GM12878 (cell line): ENCODE results near the gene NEMF. TPM values are rescaled to one million over a fixed set of nuclear protein-coding genes. Genes with fewer than 3 reads are reported as not detected.
A peak's percentile ranks its signal among the peaks of the same experiment; 100 is the strongest.

Experiments used
- ATAC-seq: fragments of 200-7000 bp; cut with Tn5 transposase; 3 replicates; pipeline ENCODE4 v1.9.1; 2020; ENCODE audit warnings: mild to moderate bottlenecking, moderate library complexity
- BruUV-seq: library from RNA; stranded (reverse); fragments of 400-500 nt; replicated peaks from 2 replicates; lab custom pipeline; 2021; lab: Mats Ljungman, UMichigan
- CTCF ChIA-PET: fragments of 300-600 bp; sonication (Branson Sonifier 250); formaldehyde crosslinking; extraction: SDS; loops from one replicate; lab custom pipeline; 2021; ENCODE audit warnings: inconsistent platforms; lab: Yijun Ruan, JAX
- POLR2A ChIA-PET: fragments of 350-600 bp; formaldehyde crosslinking; extraction: SDS; loops from one replicate; lab custom pipeline; 2021; ENCODE audit warnings: inconsistent platforms; lab: Charles Lee
- RAD21 ChIA-PET: fragments of 300-600 bp; sonication (Branson Sonifier 250); formaldehyde crosslinking; loops from one replicate; lab custom pipeline; 2023; ENCODE audit warnings: antibody characterized with exemption; ENCODE audit not compliant: unreplicated experiment; lab: Charles Lee
- SMC1A ChIA-PET: fragments of 300-600 bp; sonication (Branson Sonifier 250); formaldehyde crosslinking; loops from one replicate; lab custom pipeline; 2023; ENCODE audit not compliant: unreplicated experiment, uncharacterized antibody; lab: Charles Lee
- DNase-seq: peaks from one replicate; pipeline ENCODE4 v3.0.0-alpha.2; 2011; ENCODE audit warnings: low read depth, low spot score
- FAIRE-seq: peaks from 3 replicates; lab custom pipeline; 2011; peaks lifted over from hg19 to GRCh38; lab: Jason Lieb, UNC
- H2AFZ ChIP-seq: 2 replicates; pipeline ENCODE4 v1.6.0; 2011; ENCODE audit warnings: low read depth, low read length, control low read depth; ENCODE audit not compliant: control insufficient read depth
- H3K27ac ChIP-seq: 2 replicates; pipeline ENCODE4 v1.5.1; 2011; ENCODE audit warnings: control low read depth; ENCODE audit not compliant: control insufficient read depth, insufficient read depth
- H3K27me3 ChIP-seq, 2 experiments: replicated peaks in 1 of 2; 2 replicates each; pipeline versions ENCODE4 v1.6.0 to v1.6.1; 2011; ENCODE audit warnings: low read length in 1 of 2; ENCODE audit not compliant: control insufficient read depth in 2 of 2, insufficient read depth in 2 of 2
- H3K36me3 ChIP-seq, 2 experiments: 2 replicates each; pipeline ENCODE4 v1.5.1; 2011; ENCODE audit warnings: low read length in 1 of 2; ENCODE audit not compliant: control insufficient read depth in 2 of 2, insufficient read depth in 2 of 2
- H3K4me1 ChIP-seq: 2 replicates; pipeline ENCODE4 v1.6.1; 2011; ENCODE audit warnings: mild to moderate bottlenecking, low read length, moderate library complexity, mixed read lengths; ENCODE audit not compliant: control insufficient read depth, insufficient read depth
- H3K4me2 ChIP-seq: 2 replicates; pipeline ENCODE4 v1.6.0; 2011; ENCODE audit warnings: control low read depth; ENCODE audit not compliant: control insufficient read depth, insufficient read depth
- H3K4me3 ChIP-seq: fragments of 200-600 bp; sonication (generic); 2 replicates; pipeline ENCODE4 v1.5.1; 2016
- H3K79me2 ChIP-seq: 2 replicates; pipeline ENCODE4 v1.6.0; 2011; ENCODE audit warnings: low read length; ENCODE audit not compliant: control insufficient read depth, insufficient read depth
- H3K9ac ChIP-seq: 2 replicates; pipeline ENCODE4 v1.8.0; 2011; ENCODE audit warnings: low read length, control low read depth, mixed read lengths; ENCODE audit not compliant: control insufficient read depth, insufficient read depth
- H3K9me3 ChIP-seq: replicated peaks from 3 replicates; pipeline ENCODE4 v1.5.1; 2011; ENCODE audit warnings: mild to moderate bottlenecking, low read length; ENCODE audit not compliant: control insufficient read depth, insufficient read depth
- H4K20me1 ChIP-seq: 2 replicates; pipeline ENCODE4 v1.6.0; 2011; ENCODE audit not compliant: control insufficient read depth, insufficient read depth
- FOXK2 ChIP-seq: fragments of 450-650 bp; IDR thresholded peaks from 2 replicates; pipeline ENCODE4 v1.6.1; 2017; ENCODE audit warnings: mild to moderate bottlenecking, moderate library complexity
- HCFC1 ChIP-seq: fragments of 150-350 bp; IDR thresholded peaks from 2 replicates; pipeline ENCODE4 v1.6.1; 2014; ENCODE audit warnings: low read length
- HDGF ChIP-seq: fragments of 450-650 bp; IDR thresholded peaks from 2 replicates; pipeline ENCODE4 v1.6.1; 2016; ENCODE audit warnings: antibody characterized with exemption
- IKZF2 ChIP-seq, 2 experiments: fragments of 450-650 bp; IDR thresholded peaks; 2 replicates each; pipeline ENCODE4 v1.6.1; 2017; ENCODE audit warnings: mild to moderate bottlenecking in 2 of 2, moderate library complexity in 2 of 2
- IRF5 ChIP-seq: fragments of 450-650 bp; IDR thresholded peaks from 2 replicates; pipeline ENCODE4 v1.6.1; 2017; ENCODE audit warnings: borderline replicate concordance
- MAX ChIP-seq: IDR thresholded peaks from 2 replicates; pipeline ENCODE4 v1.6.1; 2012; ENCODE audit warnings: low read depth, low read length, improper control_type of control experiment
- MEF2B ChIP-seq: fragments of 450-650 bp; IDR thresholded peaks from 2 replicates; pipeline ENCODE4 v1.6.1; 2018; ENCODE audit warnings: mild to moderate bottlenecking, moderate library complexity; ENCODE audit not compliant: partially characterized antibody, poor library complexity, severe bottlenecking
- NFIC ChIP-seq: IDR thresholded peaks from 2 replicates; pipeline ENCODE4 v1.6.1; 2012; ENCODE audit warnings: low read depth, mild to moderate bottlenecking, inconsistent platforms, low read length, moderate library complexity
- NFYB ChIP-seq: IDR thresholded peaks from 2 replicates; pipeline ENCODE4 v1.6.1; 2011; ENCODE audit warnings: low read depth, mild to moderate bottlenecking, low read length, improper control_type of control experiment, moderate library complexity; ENCODE audit not compliant: insufficient read depth
- NKRF ChIP-seq: fragments of 450-650 bp; conservative IDR thresholded peaks from 2 replicates; pipeline ENCODE4 v1.6.1; 2017; ENCODE audit warnings: mild to moderate bottlenecking, moderate library complexity
- PML ChIP-seq: IDR thresholded peaks from 2 replicates; pipeline ENCODE4 v1.6.1; 2012; ENCODE audit warnings: low read length, inconsistent platforms
- RAD21 ChIP-seq: IDR thresholded peaks from 2 replicates; pipeline ENCODE4 v1.6.1; 2011; ENCODE audit warnings: mild to moderate bottlenecking, low read depth, low read length, moderate library complexity; ENCODE audit not compliant: insufficient read depth
- SIX5 ChIP-seq: IDR thresholded peaks from 2 replicates; pipeline ENCODE4 v1.6.1; 2011; ENCODE audit warnings: mild to moderate bottlenecking, low read depth, low read length, moderate library complexity; ENCODE audit not compliant: severe bottlenecking
- STAT3 ChIP-seq: IDR thresholded peaks from 2 replicates; pipeline ENCODE4 v1.6.1; 2011; ENCODE audit warnings: low read depth, low read length, improper control_type of control experiment
- YBX1 ChIP-seq: fragments of 450-650 bp; IDR thresholded peaks from 2 replicates; pipeline ENCODE4 v1.6.1; 2016; ENCODE audit warnings: antibody characterized with exemption
- ZBED1 ChIP-seq: IDR thresholded peaks from 2 replicates; pipeline ENCODE4 v1.6.1; 2016; ENCODE audit warnings: borderline replicate concordance
- WGBS: methylation state at CpG from one replicate; pipeline ENCODE4 v1.1.6; 2016; ENCODE audit warnings: low lambda C conversion rate; ENCODE audit not compliant: insufficient replicate concordance, insufficient coverage; ENCODE audit errors: missing lambda C conversion rate; 5-methylcytosine and 5-hydroxymethylcytosine counted together
- in situ Hi-C: fragments of 300-500 bp; cut with MboI; formaldehyde crosslinking; loops from 9 replicates; pipeline ENCODE4 v1.14.3; 2018; ENCODE audit warnings: mixed read lengths
- intact Hi-C: fragments of 100-400 bp; cut with micrococcal nuclease; formaldehyde crosslinking; loops from one replicate; pipeline ENCODE4 v1.14.2; 2022; ENCODE audit not compliant: unreplicated experiment
- polyA plus RNA-seq, 11 experiments: library from polyadenylated mRNA; depleted of rRNA in 4 of 11; unstranded in 6 of 11; stranded (reverse) in 5 of 11; fragments of >200 nt; fragmentation: Nextera tagmentation in 4 of 11; fragmentation: Illumina TruSeq in 1 of 11; extraction: Ambion mirVana in 4 of 11; extraction: Trizol in 1 of 11; gene quantifications; 1 replicate in 1 of 11; 2 replicates in 10 of 11; pipeline versions ENCODE4 v1.2.1 to v1.2.3, GENCODE V29; 2011 to 2016; ENCODE audit warnings: inconsistent platforms in 2 of 11, missing spikeins in 2 of 11, low read depth in 1 of 11
- total RNA-seq, 4 experiments: library from RNA; depleted of rRNA in 3 of 4; stranded (reverse); fragments of >200 nt in 3 of 4; fragmentation: Illumina TruSeq in 1 of 4; extraction: Trizol in 1 of 4; gene quantifications; 2 replicates each; pipeline versions ENCODE4 v1.2.1 to v1.2.3, GENCODE V29; 2013 to 2021
- TF ChIP-seq, protein P1 (sequence below): fragments of 150-350 bp; IDR thresholded peaks from 2 replicates; pipeline ENCODE4 v1.6.1; 2014; ENCODE audit warnings: mild to moderate bottlenecking, low read depth, low read length

Gene NEMF
- total and polyA plus RNA-seq, 10 of the 15 experiments (the other 5 are each of a cell fraction or from before 2014, with no cell fraction given): 31.5 to 80.1 (median 61.1) TPM

DNA sequence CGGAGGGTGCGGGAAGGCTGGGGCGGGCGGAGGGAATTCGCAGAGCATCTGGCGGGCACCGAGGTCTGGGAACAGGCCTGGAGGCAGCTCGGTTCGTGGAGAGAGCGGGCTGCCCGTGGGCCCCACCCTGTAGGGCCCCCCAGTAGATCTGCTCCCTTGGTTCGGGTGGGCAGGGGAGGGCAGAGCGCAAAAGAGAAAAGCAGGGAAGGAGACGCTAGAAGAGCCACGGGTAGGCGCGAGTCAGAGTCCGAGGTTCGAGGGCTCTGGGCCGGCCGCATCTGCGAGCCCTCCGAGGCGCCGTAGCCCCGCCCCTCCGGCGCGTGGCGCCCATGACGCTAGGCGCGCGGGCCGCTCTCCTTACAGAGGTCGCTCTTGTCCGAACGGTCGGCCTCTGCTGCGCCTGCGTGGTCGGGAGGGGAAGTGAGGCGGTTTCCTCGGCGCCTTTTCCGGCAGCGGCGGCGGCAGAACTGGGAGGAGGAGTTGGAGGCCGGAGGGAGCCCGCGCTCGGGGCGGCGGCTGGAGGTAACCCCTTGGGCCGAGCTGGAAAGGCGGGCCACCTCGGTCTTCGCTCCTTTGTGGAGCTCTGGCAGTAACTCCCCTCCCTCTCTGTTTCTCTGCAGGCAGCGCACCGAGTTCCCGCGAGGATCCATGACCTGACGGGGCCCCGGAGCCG, 40.2 kb upstream of the NEMF start, which contains the start of gene ARF6 (continued):
- TF ChIP-seq, protein P1, sequence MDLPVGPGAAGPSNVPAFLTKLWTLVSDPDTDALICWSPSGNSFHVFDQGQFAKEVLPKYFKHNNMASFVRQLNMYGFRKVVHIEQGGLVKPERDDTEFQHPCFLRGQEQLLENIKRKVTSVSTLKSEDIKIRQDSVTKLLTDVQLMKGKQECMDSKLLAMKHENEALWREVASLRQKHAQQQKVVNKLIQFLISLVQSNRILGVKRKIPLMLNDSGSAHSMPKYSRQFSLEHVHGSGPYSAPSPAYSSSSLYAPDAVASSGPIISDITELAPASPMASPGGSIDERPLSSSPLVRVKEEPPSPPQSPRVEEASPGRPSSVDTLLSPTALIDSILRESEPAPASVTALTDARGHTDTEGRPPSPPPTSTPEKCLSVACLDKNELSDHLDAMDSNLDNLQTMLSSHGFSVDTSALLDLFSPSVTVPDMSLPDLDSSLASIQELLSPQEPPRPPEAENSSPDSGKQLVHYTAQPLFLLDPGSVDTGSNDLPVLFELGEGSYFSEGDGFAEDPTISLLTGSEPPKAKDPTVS: no peak
- TF ChIP-seq FOXK2: no peak
- peak; percentile 32 for TF ChIP-seq SIX5

DNA sequence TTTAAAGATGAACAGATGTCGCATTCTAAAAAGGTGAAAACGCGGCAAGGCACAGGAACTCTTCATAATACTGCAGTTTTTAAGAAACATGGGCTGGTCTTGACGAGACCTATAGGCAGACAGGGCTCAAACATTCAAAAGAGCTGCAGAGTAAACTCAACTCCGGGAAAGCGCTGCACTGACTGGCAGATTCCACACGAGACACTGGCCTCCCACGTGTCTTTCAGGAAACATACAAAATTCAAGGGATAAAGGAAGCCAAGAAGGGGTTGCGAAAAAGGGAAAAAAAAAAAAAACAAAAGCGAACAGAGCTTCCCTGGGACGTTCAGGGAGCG, 39.7 kb upstream of the NEMF start:
- DNase-seq: peak; percentile 60
- no peaks in the 10 kb centered on the region for H3K9me3 ChIP-seq
- H3K4me2 ChIP-seq: peak overlapping the region; percentile 83
- peaks cover 5% of the 10 kb centered on the region for H3K4me1 ChIP-seq
- WGBS: under 1% methylated on average over 9 of the region's 12 CpGs
- intact Hi-C loops: loop anchor here (1.0 to 2.0 kb wide), 3 partner anchors 79 to 191 kb away; no protein-coding TSS in a partner anchor
- H2AFZ ChIP-seq: peak overlapping the region; percentile 70
- no TSS peak for BruUV-seq
- ChIA-PET POLR2A (interaction anchor here (0.6 to 3.9 kb wide), 13 partner anchors 23 to 205 kb away, joined by 3 to 36 read pairs (median 4); partner anchors contain the start of gene NEMF), CTCF (interaction anchor here (0.6 to 3.7 kb wide), 17 partner anchors 10 to 212 kb away, joined by 3 to 19 read pairs (median 4); partner anchors contain the start of gene NEMF), RAD21 (interaction anchor here (0.9 to 2.6 kb wide), 18 partner anchors 13 to 209 kb away, joined by 3 to 26 read pairs (median 4); partner anchors contain the start of gene NEMF), SMC1A (interaction anchor here (0.6 to 2.1 kb wide), 19 partner anchors 10 to 308 kb away, joined by 3 to 10 read pairs (median 4); no protein-coding TSS in a partner anchor)
- peak overlapping the region; percentile 100 for H3K27ac ChIP-seq
- peak; percentile 35 for FAIRE-seq
- no peaks in the 10 kb centered on the region; a peak in 1 of 4 replicates for H3K36me3 ChIP-seq
- peak overlapping the region; percentile 100 for H3K9ac ChIP-seq
- peak overlapping the region; percentile 97 for H3K4me3 ChIP-seq
- ATAC-seq: peak; percentile 63
- H4K20me1 ChIP-seq: no peaks in the 10 kb centered on the region
- in situ Hi-C loops: no loop called here
- H3K27me3 ChIP-seq: no peaks in the 10 kb centered on the region
- H3K79me2 ChIP-seq: peaks cover 55% of the 10 kb centered on the region
- TF ChIP-seq ZBED1: no peak; the same call in 1 of the 2 replicates
- TF ChIP-seq YBX1: no peak
- TF ChIP-seq MEF2B: peak; percentile 29
- TF ChIP-seq RAD21: 0 out of 2 replicates have a peak, but pooled peaks have one; percentile 5
- 0 out of 2 replicates have a peak, but pooled peaks have one; percentile 4 for TF ChIP-seq HCFC1
- TF ChIP-seq PML: no peak; the same call in 1 of the 2 replicates
- TF ChIP-seq STAT3: 0 out of 2 replicates have a peak, but pooled peaks have one; percentile 51
- peak; percentile 58; the same call in 1 of the 2 replicates for TF ChIP-seq NFYB
- no peak for TF ChIP-seq IRF5
- peak; percentile 66 for TF ChIP-seq HDGF
- peak; percentile 80 for TF ChIP-seq MAX
- peak in 1 of 2 experiments; percentile 80 for TF ChIP-seq IKZF2 (IDR thresholded peaks at IDR 0.05)
- 0 out of 2 replicates have a peak, but pooled peaks have one; percentile 43 for TF ChIP-seq NKRF
- TF ChIP-seq NFIC: peak; percentile 48; the same call in 1 of the 2 replicates
